NCI-H2081 (cell line): Measurements from ENCODE around the gene CCNH.
A peak's percentile ranks its signal among the peaks of the same experiment; 100 is the strongest.

Experiments used
- DNase-seq, 2 experiments: peaks; one replicate each; lab custom pipeline; 2025; lab: John Stamatoyannopoulos, UW

The CCNH gene

GRCh38 chr5:87403409-87403808 is 9.3 kb downstream of the CCNH start:
- no peak for DNase-seq

- no peak for DNase-seq
These were observed 11.1 kb downstream of the CCNH start for GRCh38 chr5:87401626-87402025.

GRCh38 chr5:87400305-87400899 is 12.3 kb downstream of the CCNH start:
- DNase-seq = peak; percentile 9 to 36

- DNase-seq = no peak
These were observed 13.0 kb downstream of the CCNH start for GRCh38 chr5:87399720-87400119.

GRCh38 chr5:87398981-87399614 is 13.6 kb downstream of the CCNH start:
- no peak for DNase-seq

- no peak for DNase-seq
These were observed 18.1 kb downstream of the CCNH start for GRCh38 chr5:87394411-87395165.

GRCh38 chr5:87393331-87393730 is 19.4 kb downstream of the CCNH start:
- no peak for DNase-seq

- no peak for DNase-seq
These were observed 19.9 kb downstream of the CCNH start for GRCh38 chr5:87392801-87393200.

GRCh38 chr5:87392170-87392569 is 20.6 kb downstream of the CCNH start:
- no peak for DNase-seq

- no peak for DNase-seq
These were observed 22.0 kb downstream of the CCNH start for GRCh38 chr5:87390576-87391199.

GRCh38 chr5:87390075-87390474 is 22.7 kb downstream of the CCNH start:
- DNase-seq = no peak

GRCh38 chr5:87389296-87390034 is 23.3 kb downstream of the CCNH start:
- DNase-seq = no peak

GRCh38 chr5:87388129-87388528 is 24.6 kb downstream of the CCNH start:
- DNase-seq = no peak

GRCh38 chr5:87385802-87386201 is 26.9 kb downstream of the CCNH start:
- no peak for DNase-seq

- no peak for DNase-seq
These were observed 29.5 kb downstream of the CCNH start for GRCh38 chr5:87383216-87383615.

- DNase-seq = no peak
These were observed 30.5 kb downstream of the CCNH start for GRCh38 chr5:87382224-87382623.

- DNase-seq = no peak
These were observed 40.0 kb downstream of the CCNH start for GRCh38 chr5:87372705-87373104.

GRCh38 chr5:87369431-87369830 is 43.3 kb downstream of the CCNH start:
- DNase-seq = no peak

GRCh38 chr5:87368601-87369000 is 44.1 kb downstream of the CCNH start:
- no peak for DNase-seq

- no peak for DNase-seq
These were observed 45.5 kb downstream of the CCNH start for GRCh38 chr5:87367243-87367642.

GRCh38 chr5:87361536-87362213 is 51.1 kb downstream of the CCNH start:
- no peak for DNase-seq

GRCh38 chr5:87361031-87361445 is 51.7 kb downstream of the CCNH start:
- DNase-seq = no peak
